ENCODE data around the gene SLC15A5. TPM values are rescaled to one million over a fixed set of nuclear protein-coding genes. Genes with fewer than 3 reads are reported as not detected.

Gene SLC15A5
- polyA plus RNA-seq, 3 donors, result not detected

GRCh38 chr12:16271062-16271461, 6.4 kb downstream of the SLC15A5 start:
- no peak overlapping the region for H3K27ac ChIP-seq (ENCODE audit: low read depth, low read length)
- 24 to 42% (median 33%) methylated on average over 1 of the region's 1 CpG for WGBS, 3 donors

- WGBS, 3 donors, result 79 to 94% (median 80%) methylated on average over 2 of the region's 2 CpGs
- H3K27ac ChIP-seq (ENCODE audit: low read depth, low read length), result no peak overlapping the region
Observed at GRCh38 chr12:16269946-16270345, 7.5 kb downstream of the SLC15A5 start.

DNA sequence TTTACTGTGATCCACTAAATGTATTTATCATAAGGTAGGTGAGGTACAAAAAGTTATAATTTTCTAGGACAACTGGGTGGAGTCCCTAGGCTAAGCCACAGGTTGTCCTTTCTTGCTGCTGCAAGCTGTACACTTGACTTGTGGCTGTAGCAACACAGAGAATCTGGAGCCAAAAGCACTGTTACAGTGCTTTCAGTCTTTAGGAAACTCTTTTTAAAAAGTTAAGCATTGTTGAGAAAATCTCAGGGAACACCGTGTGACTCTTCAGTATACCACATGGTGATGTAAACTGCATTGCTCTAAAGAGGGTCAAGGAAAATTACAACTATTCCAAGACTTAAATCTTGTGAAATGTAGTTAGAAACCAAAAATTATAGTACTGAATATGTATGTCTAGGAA, 11.4 kb downstream of the SLC15A5 start:
- no peak overlapping the region for H3K27ac ChIP-seq (ENCODE audit: low read depth, low read length)
- WGBS, 3 donors, result 53 to 63% (median 53%) methylated on average over 1 of the region's 1 CpG

DNA sequence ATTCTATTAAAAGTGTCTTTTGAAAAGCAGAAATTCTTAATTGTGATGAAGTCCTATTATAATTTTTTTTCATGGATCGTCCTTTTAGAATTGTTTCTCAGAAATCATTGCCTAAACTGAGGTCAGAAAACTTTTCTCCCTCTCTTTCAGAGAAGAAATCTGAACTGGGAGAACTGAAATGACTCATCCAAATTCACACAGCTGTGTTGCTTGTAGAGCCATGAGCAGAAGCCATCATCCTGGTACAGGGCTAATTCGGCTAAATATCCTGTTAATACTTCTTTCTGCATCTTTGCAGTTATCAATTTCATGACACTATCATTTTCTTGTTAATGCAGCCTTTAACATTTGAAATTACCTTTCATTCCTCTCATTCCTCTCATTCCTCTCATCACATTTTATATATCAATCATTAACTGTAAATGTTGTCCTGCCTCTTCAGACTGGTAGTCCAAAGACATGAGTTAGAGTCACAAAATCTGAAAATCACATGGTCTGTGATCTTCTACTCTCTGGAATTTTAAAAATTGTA, 15.5 kb downstream of the SLC15A5 start:
- H3K27ac ChIP-seq (ENCODE audit: low read depth, low read length), result no peak overlapping the region
- WGBS, 3 donors, result 81 to 82% (median 81%) methylated on average over 2 of the region's 2 CpGs

DNA sequence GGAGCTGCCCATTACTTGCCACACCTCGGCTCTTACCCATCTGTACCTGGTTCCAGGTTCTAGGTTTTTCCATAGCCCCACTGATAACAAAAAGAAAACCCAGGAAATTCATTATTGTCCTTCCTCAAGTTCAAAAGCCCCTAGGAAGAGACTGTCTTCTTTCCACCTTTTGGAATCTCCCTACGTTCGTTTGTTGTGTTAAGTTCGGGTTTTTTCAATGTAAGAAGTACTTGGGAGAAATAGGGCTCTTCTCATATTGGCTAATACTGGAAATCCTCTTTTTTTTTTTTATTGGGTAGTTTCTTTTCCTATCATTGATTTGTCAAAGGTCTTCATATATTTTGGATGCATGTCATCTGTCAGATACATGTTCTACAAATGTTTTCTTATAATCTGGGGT, 17.3 kb downstream of the SLC15A5 start:
- no peak overlapping the region for H3K27ac ChIP-seq (ENCODE audit: low read depth, low read length)
- 83 to 90% (median 90%) methylated on average over 4 of the region's 4 CpGs for WGBS, 3 donors

GRCh38 chr12:16258963-16259362, 18.5 kb downstream of the SLC15A5 start:
- H3K27ac ChIP-seq (ENCODE audit: low read depth, low read length), result no peak overlapping the region
- WGBS, 3 donors, result 80 to 95% (median 83%) methylated on average over 1 to 2 of the region's 2 CpGs

DNA sequence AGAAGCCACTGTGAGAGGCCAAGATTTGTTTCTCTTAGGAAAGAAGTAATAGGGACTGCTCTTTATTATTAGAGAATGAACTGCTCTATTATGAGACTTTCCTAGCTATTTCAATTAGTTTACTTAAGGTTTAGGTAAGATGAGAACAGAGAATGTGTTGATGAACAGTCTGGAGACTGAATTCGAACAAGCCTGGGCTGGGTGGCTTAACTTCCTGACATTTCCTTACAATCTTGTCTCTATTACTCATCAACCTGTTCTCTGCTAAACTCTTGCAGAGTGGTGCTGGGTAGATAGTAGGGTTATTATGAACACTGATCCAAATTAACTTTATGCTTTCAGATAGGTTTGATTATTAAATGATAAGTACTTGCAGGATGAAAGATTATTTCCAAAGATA, 31.2 kb downstream of the SLC15A5 start:
- H3K27ac ChIP-seq (ENCODE audit: low read depth, low read length), result no peak overlapping the region
- WGBS, 3 donors, result 79 to 90% (median 86%) methylated on average over 1 of the region's 1 CpG

GRCh38 chr12:16245209-16245608, 32.3 kb downstream of the SLC15A5 start:
- 70 to 83% (median 71%) methylated on average over 3 of the region's 3 CpGs for WGBS, 3 donors
- no peak overlapping the region for H3K27ac ChIP-seq (ENCODE audit: low read depth, low read length)

DNA sequence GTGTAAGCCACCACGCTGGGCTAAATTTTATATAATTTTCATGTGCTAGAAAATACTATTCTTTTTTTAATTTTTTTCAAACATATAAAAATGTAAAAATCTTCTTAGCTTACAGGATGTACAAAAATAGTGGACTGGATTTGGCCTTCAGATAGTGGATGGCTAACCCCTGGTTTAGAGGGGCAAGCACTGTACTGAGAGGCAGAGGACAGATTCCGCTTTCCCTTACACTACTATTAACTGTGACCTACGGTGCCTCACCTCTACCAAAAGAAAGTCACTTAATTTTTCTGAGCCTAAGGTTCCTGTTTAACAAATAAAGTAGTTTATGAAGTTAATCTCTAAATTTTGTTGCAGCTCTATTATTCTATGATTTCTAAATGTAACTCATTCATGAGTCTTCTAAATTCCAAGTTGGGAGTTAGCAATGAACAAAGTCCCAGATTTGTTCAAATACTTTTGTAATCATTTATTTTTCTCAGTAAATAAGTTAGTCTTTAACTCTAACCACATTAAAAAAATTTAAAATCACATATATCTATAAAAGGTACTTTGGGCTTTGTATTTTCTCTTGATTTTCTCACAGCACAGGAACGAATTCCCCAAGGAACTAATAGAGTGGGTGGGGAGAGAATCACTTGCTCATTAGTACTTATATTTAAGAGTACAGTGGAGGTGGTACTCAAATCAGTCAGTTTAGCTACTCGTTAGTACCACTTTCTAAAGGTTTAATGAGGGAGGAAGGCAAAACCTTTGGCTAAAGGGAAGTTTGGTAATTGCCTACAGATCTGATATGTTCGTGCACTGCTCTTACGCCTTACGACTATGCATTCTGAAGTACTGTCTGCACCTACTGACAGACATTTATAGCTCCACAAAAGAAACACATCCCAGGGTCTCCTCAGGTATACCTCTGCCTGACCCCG, 33.7 kb downstream of the SLC15A5 start:
- 89 to 90% (median 89%) methylated on average over 9 of the region's 9 CpGs for WGBS, 3 donors
- H3K27ac ChIP-seq (ENCODE audit: low read depth, low read length), result no peak overlapping the region

GRCh38 chr12:16241346-16241745, 36.1 kb downstream of the SLC15A5 start:
- H3K27ac ChIP-seq (ENCODE audit: low read depth, low read length), result no peak overlapping the region
- 71 to 75% (median 74%) methylated on average over 4 of the region's 4 CpGs for WGBS, 3 donors

DNA sequence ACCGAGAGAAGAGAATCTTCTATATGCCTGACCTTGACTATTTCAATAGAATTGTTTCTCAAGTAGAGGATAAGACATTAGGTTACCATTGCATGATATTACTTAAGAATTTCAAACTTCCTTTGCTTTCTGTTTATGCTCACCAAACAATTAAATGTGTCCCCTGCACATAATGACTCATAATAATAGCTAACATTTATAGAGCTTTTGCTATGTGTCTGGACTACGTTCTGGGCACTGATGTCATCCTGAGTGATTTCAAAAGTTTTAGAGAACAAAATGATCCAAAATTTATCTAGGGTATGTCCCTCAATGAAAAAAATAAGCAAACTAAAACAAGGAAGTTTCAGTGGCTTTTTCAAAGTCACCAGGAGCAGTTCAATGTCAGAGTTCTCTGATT, 38.8 kb downstream of the SLC15A5 start:
- no peak overlapping the region for H3K27ac ChIP-seq (ENCODE audit: low read depth, low read length)
- 42 to 63% (median 44%) methylated on average over 2 of the region's 2 CpGs for WGBS, 3 donors

DNA sequence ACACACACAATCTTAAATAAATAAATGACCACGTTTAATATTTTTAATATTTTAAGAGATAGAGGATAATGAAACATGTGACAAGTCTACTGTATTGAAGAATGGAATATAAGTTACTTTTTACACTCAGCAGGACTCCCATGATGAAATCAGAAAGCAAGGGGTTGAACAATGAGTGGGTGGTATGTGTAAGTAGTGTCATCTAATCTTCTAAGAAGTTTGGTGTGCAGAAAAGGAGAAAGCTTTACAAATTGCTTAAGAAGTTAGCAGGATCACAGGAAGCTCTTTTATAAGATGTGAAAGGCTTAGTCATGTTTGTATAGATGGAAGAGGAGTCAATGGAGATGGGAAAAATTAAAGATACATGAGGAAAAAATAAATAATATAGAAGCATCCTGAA, 47.8 kb downstream of the SLC15A5 start:
- H3K27ac ChIP-seq (ENCODE audit: low read depth, low read length), result no peak overlapping the region
- 32 to 54% (median 39%) methylated on average over 1 of the region's 1 CpG for WGBS, 3 donors

DNA sequence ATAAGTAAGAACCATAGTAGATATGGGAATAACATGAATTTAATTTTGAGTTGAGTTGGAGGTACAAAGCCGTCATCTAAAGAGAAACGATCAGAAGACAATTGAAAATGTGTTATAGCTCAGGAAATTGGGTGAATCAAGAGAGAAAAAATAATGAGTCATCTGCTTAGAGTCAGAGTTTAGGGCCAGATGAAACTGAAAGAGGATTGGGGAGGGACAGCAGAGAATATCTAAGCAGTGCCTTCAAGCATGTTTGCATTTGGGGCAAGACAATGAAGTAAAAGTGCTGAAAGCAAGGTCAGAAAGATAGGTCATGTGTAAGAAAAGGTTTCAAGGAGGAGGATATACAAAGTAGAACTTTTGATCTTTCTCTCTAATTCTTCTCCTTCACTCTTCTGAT, 49.4 kb downstream of the SLC15A5 start:
- H3K27ac ChIP-seq (ENCODE audit: low read depth, low read length), result no peak overlapping the region
- 50 to 70% (median 55%) methylated on average over 2 of the region's 2 CpGs for WGBS, 3 donors

GRCh38 chr12:16225692-16226091, 51.8 kb downstream of the SLC15A5 start:
- H3K27ac ChIP-seq (ENCODE audit: low read depth, low read length), result no peak overlapping the region
- 67 to 77% (median 70%) methylated on average over 3 to 4 of the region's 4 CpGs for WGBS, 3 donors

GRCh38 chr12:16224196-16224595, 53.3 kb downstream of the SLC15A5 start:
- WGBS, 3 donors, result 93 to 95% (median 93%) methylated on average over 3 of the region's 3 CpGs
- no peak overlapping the region for H3K27ac ChIP-seq (ENCODE audit: low read depth, low read length)

- no peak overlapping the region for H3K27ac ChIP-seq (ENCODE audit: low read depth, low read length)
- 88 to 99% (median 96%) methylated on average over 2 of the region's 2 CpGs for WGBS, 3 donors
Observed at GRCh38 chr12:16221776-16222175, 55.7 kb downstream of the SLC15A5 start.

GRCh38 chr12:16220120-16220519, 57.4 kb downstream of the SLC15A5 start:
- no peak overlapping the region for H3K27ac ChIP-seq (ENCODE audit: low read depth, low read length)

DNA sequence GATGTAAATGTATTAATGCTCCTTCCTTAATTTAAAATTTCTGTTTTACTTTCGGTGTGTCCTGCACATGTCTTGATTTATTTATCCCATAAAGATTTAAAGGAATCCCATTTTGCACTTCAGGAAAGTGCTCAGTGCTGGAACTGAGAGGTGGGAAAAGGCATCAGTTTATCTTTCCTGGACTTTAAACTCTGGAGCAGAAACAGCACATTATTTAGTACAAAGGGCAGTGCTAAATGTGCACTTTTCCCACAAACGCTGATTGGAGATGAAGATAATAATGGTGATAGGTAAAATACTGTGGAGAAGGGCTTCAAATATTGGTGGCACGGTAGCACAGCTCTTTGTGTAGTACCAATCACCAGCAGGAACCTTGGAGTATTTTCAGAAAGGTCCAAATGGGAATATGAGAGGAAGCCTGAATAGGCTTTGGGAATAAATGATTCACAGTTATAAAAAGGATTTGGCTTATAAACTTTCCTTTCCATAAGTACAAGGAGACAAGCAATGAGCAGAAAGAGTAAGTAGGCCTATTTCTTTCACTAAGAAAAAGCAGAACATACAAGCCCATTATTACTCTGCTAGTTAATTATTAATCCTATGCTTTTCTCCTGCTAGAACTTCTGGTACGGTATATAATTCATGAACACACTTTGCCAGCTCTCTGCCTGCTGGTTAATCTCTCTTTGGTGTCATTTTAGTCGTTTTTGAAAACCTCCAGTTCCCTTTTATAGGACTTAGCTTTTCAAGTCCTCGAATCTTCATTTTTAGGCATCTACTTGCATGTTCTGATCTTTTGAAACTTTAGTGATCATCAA, 58.3 kb downstream of the SLC15A5 start:
- WGBS, 3 donors, result 42 to 76% (median 63%) methylated on average over 6 of the region's 6 CpGs
- H3K27ac ChIP-seq (ENCODE audit: low read depth, low read length), result no peak overlapping the region

DNA sequence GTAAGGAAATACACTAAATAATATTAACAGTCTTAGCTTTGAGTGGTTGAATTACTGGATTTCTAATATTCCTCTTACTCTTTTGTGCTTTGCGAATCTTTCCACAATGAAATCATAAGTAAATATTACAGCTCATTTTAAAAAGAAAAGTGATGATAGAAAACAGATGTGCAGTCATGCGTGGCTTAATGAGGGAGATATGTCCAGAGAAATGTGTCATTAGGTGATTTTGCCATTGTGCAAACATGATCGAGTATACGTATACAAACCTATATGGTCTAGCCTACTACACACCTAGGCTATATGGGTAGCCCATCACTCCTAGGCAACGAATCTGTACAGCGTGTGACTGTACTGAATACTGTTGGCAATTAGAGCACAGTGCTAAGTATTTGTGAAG, 59.3 kb downstream of the SLC15A5 start:
- no peak overlapping the region for H3K27ac ChIP-seq (ENCODE audit: low read depth, low read length)
- 58 to 74% (median 62%) methylated on average over 6 of the region's 6 CpGs for WGBS, 3 donors

Measured in adipose tissue (tissue), 3 donors.